SK-N-DZ (cell line): ENCODE data around the gene TMCC2.
A peak's percentile ranks its signal among the peaks of the same experiment; 100 is the strongest.

ENCODE experiments used
- DNase-seq: peaks from one replicate; pipeline ENCODE4 v3.0.0-alpha.2; 2015; ENCODE audit warnings: low spot score

Gene TMCC2

DNA sequence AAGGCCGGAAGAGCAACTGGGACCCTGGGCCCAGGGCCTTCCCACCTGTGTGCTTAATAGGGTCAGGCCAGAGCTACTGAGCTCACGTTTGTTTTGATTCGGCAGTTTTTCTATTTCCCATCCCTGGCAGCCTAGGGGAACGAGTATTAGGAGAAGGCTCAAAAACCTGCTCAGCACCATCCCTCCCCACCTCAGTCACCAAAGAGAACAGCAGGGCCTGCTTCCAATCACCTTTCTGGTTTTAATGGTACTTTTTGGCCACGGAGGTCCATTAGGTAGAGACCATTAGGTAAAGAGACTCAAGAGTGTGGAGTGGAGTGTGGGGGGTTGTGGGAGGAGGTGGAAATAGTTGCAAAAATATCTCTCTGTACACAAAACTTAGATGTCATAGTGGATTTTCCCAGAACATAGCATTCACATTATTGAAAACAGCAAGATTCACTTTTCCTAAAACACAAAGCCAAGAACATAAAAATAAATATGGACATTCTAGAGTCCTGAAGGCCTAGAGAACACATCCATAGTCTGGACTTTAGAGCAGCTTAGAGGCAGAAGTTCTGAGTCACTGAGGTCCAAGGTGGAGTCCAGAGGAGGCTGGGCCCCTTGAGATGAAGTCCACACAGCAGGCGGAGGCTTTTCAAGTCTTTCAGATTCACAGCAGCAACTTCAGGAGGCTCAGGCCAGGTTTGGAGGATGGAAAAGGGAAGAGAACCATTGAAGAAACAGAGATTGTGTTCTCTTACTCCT is 74.3 kb downstream of the TMCC2 start:
- no peak for DNase-seq

- no peak for DNase-seq
These were observed 75.6 kb downstream of the TMCC2 start for GRCh38 chr1:205303247-205303888.

- DNase-seq = no peak
These were observed 76.4 kb downstream of the TMCC2 start for GRCh38 chr1:205304046-205304694.

- no peak for DNase-seq
These were observed 76.9 kb downstream of the TMCC2 start for GRCh38 chr1:205304695-205305070.

DNA sequence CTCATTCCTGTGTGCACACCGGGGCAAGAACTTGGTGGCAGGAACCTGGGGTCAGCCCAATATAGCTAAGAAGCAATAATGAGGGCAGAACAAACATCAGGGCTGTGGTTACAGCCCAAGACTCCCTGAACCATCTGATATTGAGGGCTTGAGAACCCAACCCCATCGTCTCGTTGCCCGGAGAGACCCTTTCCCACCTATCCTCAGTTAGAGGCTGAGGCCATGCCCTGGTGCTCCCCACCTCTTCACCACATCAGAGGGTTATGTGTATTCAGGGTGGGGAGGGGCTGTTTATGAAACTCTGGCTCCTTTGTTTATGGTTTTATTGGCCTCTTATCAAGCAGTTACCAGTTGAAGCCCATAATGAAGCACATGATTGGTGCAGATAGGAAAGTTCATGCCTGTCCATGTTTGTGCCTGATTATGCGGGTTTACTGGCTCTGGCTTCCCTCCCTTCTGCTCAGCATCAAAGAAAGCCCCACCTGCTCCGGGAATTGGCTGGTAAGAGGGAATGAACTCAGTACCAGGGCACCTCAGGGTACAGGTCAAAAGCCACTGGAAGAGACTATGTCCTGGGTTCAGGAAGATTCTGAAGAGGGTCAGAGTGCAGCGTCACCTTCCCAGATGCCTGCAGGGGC is 79.3 kb downstream of the TMCC2 start:
- DNase-seq = no peak

- no peak for DNase-seq
These were observed 82.0 kb downstream of the TMCC2 start for GRCh38 chr1:205309741-205310140.

GRCh38 chr1:205310976-205311704 is 83.4 kb downstream of the TMCC2 start:
- no peak for DNase-seq

- DNase-seq = no peak
These were observed 85.3 kb downstream of the TMCC2 start for GRCh38 chr1:205312866-205313562.

- DNase-seq = peak; percentile 87
These were observed 86.0 kb downstream of the TMCC2 start for GRCh38 chr1:205313563-205314308.

- DNase-seq = no peak
These were observed 87.4 kb downstream of the TMCC2 start for GRCh38 chr1:205315008-205315618.

DNA sequence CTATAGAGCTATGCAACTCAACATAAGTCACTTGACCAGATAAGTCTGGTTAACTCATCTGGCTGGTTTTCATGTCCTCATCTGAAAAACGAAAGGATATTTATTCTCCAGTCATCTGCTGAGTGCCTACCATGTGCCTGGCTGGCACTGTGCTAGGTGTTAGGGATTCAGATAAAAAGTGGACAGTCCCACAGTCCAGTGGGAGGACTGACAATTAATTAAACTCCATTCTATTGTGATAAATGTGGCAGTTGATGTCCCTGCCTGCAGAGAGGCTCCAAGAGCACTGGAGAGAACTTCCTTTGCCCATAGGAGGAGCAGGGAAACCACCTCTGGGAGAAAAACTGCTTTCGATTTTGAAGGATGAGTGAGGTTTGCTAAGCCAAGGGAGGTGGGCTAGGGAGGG is 88.4 kb downstream of the TMCC2 start:
- DNase-seq = no peak

DNA sequence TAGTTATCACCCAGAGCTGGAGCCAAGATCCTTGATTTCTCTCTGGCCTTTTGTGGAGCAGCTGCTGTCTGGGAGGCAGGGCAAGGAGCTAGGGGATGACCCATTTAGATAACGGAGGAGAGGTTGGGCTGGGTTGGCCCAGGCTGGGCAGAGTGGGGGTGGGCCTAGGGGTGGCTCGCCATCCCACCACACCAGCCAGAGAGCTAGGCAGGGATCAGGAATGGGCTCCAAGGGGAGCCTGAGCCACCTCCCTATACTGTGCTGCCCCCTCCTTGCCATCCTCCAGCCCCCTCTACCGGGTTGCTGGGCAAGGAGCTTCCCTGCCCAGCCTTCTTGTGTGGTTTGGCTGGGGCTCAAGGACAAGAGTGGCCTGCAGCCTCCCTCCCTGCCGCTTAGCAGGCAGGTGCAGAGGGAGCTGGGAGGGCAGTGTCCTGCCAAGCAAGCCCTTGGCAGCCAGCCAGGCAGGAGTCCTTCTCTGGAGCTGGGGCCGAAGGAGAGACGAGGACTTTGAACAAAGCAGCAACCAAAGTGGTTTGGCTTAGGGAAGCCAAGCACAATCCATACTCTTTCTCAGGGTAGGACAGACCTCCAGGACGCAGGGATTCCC is 89.7 kb downstream of the TMCC2 start:
- DNase-seq = peak; percentile 69

GRCh38 chr1:205318231-205318991 is 90.7 kb downstream of the TMCC2 start:
- DNase-seq = no peak

GRCh38 chr1:205319081-205320018 is 91.6 kb downstream of the TMCC2 start:
- no peak for DNase-seq

GRCh38 chr1:205321162-205321958 is 93.6 kb downstream of the TMCC2 start, which contains the start of gene NUAK2:
Gene NUAK2, minus strand, starts transcription at chr1:205321745. Its CDS starts 117 bp downstream, at chr1:205321628.
- DNase-seq = peak; percentile 92

DNA sequence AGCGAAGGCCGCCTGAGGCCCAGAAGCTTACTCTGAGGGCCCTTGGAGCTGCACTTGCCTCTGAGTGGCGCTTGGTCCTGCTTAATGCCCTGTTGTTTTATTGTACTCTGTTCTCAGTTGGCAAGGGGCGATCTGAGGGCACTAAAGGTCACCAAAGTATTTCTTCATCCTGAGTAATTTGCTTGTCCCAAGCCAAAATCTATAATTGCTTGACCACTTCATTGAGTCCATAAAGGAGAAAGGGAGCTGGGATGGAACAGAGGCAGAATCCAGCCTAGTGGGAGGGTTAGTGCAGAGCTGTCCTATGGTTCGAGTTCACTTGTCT is 94.2 kb downstream of the TMCC2 start:
- no peak for DNase-seq
